GM19468 (cell line): ENCODE measurements around the gene AFF1.
"Not testable (repeated sequence)": the region's sequence is repeated elsewhere in the genome, so short reads cannot be mapped to it uniquely, and the experiment has no call there.

Experiments
- ATAC-seq: cut with Tn5 transposase; IDR thresholded peaks from one replicate; pipeline ENCODE4 v1.9.1; 2021; ENCODE audit warnings: mild to moderate bottlenecking, moderate library complexity, moderate number of reproducible peaks; ENCODE audit not compliant: unreplicated experiment; ENCODE audit errors: extremely low read depth

The AFF1 gene

DNA sequence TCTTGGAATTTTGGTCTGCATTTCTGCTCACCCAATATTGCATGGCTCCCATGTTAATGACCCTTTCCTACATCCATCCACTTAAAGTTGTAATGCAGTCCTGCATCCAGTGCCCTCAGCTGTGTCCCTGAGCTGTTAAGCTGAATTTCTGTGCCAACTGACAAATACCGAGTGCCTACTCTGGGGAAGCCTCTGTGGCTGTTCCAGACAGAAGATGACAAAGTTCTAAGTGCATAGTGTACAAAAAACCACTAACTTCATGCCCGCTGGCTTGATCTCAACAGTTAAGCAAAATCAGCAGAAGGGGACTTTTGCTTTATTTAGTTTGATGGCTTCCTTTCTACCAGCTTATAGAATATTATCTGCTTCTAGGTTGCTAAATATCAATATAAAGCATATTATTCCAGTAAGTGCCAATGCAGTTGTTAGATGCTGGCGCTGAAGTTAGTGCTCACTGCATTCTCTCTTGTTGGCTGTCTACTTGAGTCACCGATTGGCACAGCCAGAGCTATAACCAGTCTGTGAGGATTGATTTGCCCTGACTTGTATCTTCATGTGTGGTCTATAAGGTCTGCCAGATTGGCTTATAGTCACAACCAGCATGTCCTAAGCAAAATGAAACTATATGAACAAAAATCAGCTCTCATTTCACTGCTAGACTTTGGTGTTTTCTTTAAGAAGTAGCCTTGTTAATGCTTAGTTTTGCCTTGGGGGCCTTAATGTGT, 186.7 kb downstream of the AFF1 start:
- no peak for ATAC-seq

DNA sequence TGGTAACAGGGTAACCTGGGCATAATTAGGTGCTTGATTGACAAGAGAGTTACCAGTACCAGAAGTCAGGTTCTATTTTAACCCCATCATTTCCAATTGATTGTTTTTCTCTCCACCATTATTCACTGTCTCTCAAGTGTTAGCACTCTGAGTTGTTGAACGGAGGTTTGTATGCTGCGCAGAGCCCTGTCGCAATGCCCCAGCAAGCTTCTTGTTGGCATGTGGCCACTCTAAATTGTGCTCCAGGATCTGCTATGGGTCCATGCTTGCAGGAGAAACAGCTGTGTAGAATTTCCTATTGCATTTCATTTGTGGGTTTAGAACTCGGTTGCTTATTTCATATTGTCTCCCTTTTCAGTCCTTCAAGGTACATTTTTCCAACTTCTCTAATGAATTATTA, 187.4 kb downstream of the AFF1 start:
- no peak for ATAC-seq

DNA sequence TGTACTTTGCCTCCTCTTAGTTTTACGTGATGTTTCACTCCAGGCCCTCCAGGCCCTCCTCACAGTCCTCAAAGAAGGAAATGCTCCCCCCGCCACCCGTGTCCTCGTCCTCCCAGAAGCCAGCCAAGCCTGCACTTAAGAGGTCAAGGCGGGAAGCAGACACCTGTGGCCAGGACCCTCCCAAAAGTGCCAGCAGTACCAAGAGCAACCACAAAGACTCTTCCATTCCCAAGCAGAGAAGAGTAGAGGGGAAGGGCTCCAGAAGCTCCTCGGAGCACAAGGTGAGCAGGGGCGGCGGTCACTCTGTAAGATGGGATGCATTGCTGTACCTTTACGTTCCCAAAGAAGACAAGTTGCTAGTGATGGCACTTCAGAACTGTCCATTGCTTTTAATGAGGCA, 191.2 kb downstream of the AFF1 start:
- no peak for ATAC-seq

DNA sequence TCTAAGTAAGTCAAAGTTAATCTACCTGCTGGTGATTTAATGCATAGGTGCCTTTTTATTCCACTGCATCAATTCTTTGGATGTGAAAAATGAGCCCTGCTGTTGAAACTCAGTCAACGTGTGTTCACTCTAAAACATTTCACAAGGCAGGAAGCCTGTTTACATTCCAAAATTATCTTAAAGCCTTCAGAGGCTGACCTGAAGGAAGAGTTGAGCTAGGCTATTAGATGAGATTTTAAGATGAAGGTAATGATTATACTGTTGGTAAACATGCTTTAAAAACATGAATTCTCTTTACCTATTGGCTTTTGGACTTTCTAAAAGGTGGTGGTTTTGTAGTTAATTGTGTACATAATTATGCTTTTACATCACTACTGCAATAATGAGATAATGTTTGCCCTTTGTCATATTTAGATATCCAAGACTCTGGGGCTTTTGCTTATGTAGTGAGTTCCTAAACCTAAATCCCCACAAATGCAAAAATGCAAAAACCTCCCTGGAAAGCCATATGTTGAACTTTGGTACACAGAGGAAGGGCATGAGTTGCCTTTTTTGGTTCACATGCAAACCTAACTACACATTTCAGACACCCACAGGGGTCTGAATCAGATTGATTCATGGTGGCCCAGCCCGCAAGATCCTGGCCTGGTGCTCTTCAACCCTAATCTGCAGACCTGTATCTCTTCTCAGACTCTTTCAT, 193.3 kb downstream of the AFF1 start:
- ATAC-seq = no peak

DNA sequence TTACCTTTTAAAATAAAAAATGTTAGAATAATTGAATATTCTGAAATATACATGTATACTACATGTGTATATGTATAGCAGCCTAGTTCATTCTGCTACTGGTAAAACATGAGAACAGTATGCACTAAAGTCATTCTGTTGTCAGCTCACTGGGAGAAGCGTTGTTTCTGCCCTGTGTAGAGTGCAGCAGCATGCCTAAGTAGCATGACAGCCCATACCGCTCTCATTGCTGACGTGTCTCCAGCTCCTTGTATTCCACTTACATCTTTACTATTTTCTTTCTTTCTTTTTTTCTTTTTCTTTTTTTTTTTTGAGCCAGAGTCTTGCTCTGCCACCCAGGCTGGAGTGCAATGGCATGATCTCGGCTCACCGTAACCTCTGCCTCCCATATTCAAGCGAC, 194.9 kb downstream of the AFF1 start:
- ATAC-seq = no peak

DNA sequence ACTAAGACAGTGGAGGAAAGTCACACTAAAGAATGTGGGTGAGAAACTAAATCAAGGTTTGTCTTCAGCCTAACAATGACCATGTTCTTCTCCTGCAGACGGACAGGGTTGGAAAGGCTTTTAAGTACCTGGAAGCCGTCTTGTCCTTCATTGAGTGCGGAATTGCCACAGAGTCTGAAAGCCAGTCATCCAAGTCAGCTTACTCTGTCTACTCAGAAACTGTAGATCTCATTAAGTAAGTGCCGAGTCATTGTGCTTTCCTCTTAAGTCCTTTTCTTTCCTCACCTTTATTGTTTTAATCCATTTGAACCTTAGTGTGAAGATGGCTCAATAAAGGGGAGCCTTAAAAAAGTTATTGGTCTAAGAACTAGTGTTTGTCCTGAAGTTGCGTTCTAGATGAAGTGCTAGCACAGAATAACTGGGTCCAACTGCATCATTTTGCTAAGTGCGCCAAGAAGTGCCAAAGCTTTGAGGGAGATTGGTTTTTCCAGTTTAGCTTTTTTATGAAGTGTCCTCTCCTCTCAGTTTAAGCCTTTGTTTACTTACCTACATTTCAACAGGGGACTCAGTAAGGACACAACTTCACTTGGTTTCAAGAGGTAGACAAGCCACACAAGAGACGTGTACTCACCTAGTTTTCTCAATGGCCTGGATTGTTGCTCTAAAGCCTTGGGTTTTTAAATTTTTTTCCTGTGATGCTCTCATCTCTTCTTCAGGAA, 196.3 kb downstream of the AFF1 start:
- ATAC-seq = no peak

DNA sequence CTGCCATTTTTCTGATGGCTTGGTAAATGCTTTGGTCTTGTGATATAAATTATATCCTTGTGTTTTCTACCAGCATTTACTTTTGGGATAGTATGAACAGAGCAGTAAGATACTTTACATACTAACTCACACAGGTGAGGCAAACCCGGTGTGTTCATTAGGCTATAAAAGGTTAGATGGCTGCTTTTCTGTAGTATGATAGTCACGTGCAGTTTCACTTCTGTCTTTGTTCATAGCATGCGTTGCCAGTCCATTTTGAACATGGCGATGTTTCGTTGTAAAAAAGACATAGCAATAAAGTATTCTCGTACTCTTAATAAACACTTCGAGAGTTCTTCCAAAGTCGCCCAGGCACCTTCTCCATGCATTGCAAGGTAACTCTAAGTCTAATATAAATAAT, 197.2 kb downstream of the AFF1 start:
- no peak for ATAC-seq

DNA sequence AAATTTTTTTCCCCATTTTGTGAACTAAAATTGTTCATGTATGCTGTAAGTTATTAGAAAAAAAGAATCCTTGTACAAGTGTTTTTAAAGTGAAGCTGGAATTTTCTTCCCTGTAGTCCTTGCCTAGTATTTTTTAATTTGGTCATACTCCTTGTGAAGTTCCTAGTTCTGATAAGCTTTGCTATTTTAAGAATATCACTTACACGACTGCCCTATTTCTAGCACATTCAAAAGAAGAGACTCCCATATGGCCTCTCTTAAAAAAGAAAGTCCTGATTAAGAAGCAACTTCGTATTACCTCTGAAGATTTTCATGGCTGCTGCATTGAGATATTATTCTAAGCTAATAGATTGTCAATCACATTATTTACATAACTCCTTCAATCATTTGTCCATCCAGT, 198.4 kb downstream of the AFF1 start:
- no peak for ATAC-seq

DNA sequence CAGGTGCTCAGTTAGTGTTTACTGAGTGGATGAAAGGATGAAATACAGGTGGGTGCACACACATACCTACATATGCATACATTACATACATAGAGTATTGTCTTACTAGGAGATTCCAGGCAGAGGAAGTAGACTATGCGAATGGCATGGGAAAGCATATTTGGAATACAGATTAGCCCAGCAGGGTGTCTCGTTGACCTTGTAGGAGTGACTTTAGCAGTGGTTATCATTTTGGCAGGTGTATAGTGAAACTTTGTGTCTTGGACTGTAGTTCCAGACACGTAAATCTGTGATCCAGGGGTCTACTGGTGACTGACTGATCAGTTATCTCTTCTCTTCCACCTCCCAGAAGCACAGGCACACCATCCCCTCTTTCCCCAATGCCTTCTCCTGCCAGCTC, 199.3 kb downstream of the AFF1 start:
- ATAC-seq = no peak

DNA sequence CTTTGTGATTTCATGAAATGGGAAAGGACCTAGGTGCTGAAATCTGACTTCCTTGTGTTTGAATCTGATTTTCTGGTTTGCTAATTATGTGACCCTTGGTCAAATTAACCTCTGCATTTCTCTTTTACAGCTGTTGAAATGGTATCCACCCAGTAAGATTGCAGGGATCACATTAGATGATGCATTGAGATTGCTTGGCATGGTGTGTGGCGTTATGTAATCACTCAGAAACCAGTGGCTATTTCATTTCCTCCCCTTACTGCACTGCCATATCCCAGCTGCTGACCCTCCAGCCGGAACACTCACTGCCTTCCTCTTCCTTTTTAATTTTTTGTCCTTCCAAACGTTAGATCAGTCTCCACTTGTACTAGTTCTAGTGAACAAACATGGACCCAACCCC, 206.6 kb downstream of the AFF1 start:
- ATAC-seq = no peak

DNA sequence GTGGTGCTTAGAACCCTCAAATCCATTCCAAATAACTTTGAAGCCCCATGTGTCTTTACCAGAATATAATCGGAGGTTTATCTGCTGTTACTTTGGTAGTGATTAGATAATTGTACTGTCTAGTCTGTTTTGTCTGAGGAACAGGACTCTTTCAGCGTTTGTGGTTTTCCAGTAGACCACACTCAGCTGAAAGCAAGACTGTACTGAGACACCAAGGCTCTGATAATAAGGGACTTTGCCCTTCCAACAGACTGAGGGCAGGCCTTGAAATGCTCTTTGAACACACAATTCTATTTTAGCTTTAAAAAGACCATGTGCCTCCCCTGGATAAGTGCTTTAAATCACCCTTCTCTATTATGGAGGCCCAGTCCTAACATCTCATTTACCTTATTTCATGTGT, 209.5 kb downstream of the AFF1 start:
- no peak for ATAC-seq

DNA sequence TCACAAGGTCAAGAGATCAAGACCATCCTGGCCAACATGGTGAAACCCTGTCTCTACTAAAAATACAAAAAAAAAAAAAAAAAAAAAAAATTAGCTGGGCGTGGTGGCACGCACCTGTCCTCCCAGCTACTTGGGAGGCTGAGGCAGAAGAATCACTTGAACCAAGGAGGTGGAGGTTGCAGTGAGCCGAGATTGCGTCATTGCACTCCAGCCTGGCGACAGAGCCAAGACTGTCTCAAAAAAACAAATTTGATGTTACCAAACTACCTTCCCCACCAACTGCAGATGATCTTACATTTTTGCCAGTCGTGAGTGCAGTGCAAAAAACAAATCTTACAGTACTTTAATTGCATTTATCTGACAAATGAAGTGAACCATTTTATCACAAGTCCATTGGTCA, 211.1 kb downstream of the AFF1 start:
- not testable (repeated sequence) for ATAC-seq

DNA sequence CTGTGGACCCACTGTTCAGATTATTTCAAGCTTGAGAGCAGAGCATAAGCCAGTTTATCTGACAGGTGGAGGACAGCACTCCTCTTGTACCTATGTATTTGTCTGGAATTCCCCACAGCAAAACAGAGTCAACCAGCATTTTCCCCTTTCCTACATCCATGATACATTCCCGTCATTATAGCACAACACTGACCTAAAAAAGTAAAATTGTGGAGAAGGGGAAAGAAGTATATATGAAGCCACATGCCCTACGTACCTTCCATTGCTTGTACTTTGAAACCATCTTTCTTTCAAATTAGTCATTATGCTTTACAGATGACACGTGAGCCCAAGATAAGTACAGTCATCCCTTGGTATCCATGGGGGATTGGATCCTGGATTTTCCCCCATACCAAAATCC, 212.3 kb downstream of the AFF1 start:
- ATAC-seq = no peak

DNA sequence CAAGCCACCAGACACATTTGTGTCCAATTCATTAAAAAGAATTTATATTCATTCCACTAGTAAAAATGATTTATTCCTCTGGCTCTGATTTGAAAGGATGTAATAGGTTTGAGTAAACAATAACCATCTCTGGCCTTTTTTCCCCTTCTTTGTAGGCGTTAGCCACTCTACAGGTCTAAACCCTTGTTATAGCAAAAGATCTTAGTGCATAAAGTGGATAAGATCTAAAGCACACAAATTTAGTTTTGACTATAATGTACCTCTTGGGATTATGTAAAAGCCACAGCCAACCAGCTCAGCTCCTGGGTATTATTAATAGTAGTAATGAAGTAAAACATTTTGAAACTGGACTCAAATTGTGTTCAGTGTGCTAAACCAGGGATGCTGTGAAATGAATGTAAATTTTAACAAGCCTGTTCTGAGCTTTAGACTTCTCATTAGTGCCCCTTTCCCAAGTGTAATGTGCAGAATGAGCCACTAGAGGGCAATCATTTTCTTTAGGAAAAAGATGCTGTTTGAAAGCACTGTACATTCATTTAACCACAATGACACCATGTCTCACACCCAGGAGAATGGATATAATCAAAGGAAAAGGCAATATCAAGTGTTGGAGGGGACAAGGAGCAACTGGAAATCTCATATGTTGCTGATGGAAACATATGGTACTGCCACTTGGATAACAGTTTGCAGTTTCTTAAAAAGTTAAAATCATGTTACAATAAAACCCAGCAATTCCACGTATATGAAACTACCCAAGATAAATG, 215.9 kb downstream of the AFF1 start:
- ATAC-seq = no peak

DNA sequence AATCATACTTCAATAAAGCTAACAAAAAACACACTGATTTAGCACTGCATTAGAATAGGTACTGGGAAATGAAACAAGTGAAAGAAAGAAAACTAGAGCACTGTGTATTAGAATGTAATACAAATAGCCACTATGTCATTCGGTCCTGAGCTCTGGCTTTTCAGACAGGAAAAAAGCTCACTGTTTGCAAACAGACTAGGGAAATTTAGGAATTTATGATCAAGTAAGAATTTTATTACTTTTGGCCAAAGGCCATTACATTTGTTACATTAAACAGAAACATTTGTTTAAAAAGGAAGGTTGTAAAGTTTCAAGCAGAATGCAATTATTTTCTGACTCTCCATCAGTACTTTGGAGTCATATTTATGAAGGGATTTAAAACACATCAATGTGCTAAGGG, 216.9 kb downstream of the AFF1 start:
- ATAC-seq = no peak

DNA sequence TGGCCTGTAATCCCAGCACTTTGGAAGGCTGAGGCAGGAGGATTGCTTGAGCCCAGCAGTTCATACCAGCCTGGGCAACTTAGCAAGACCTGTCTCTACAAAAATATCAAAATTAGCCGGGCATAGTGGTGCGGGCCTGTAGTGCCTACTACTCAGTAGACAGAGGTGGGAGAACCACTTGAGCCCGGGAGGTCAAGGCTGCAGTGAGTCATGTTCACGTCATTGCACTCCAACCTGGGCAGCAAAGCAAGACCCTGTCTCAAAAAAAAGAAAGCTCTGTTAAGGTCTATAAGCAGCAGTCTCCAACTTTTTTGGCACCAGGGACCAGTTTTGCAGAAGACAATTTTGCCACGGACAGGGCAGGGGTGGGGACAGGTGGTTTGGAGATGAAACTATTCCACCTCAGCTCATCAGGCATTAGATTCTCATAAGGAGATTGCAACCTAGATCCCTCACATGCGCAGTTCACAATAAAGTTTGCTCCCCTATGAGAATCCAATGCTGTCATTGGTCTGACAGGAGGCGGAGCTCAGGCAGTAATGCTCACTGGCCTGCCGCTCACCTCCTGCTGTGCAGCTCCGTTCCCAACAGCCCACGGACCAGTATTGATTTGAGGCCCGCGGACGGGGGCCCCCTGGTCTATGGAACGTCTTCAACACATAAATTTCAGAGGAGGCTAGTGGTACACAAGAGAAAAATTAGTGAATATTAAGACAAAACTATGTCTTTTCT, 217.7 kb downstream of the AFF1 start:
- no peak for ATAC-seq

DNA sequence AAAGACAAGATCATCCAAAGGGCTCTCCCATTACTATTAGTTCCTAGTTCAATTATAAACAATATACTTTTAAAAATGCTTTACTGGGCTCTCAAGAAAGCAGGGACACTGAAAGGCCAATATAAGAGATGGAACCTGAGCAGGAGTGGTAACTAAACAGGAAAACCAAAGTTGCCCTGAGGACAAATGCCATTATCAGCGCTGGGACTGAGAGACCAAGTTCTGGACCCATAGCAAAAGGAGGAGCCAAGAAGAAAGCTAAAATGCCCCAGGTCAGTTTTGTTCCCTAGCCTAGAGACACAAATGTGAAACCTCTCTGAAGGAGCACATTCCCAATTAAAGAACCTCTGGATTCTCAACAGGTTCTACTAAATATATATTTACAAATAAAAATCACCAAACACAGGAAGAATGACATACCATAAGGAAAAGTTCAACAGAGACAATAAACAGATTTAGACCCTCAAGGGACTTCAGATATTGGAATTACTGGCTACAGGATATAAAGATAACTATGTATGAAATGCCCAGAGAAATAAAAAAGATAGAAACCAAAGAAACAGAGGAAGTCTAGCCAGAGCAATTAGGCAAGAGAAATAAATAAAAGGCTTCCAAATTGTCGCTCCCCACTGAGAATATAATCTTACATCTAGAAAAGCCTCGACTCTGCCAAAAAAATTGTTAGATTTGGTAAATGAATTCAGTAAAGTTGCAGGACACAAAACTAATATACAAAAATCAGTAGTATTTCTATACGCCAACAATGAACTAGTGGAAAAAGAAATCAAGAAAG, 218.5 kb downstream of the AFF1 start:
- no peak for ATAC-seq

DNA sequence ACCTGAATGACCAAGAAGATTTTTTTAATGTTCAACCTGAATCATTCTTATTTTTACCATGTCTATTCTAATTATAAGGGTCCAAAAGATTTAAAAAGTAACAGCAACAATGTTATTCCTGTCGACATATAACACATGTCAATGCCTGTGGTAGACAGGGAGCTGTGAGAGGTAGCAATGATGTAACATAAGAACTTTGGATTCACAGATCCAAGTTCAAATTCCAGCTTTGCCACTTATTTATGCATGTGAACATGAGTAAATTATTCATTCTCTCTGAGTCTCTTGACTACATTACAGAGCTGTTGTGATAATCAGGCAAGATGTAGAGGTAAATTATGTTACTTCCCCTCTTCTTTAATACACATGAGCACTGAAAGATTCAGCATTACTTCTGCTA, 231.1 kb downstream of the AFF1 start:
- ATAC-seq = no peak

DNA sequence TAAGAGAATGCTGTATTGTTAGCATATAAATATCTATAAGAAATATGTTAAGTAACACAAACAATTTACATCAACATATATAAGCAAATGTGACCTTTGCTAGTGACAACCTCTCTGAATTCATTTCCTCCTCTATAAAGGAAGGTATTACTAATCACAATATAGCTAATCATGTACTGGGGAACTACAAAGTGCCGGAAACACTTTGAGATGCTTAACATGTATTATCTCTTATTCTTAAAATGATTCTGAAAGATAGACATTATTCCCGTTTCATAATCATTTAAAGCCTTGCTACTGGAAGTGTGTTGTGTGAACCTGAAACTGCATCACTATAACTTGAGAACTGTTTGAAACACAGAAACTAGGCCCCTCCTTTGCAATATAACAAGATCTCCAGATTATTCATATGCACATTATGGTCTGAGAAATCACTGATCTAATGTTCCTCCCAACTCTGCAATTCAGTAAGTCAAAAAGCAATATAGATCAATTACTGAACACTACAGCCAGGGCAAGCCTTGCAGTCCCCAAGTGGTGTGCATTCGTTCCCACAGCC, 231.6 kb downstream of the AFF1 start:
- ATAC-seq = no peak
